Neural progenitor cell (in vitro differentiated cells): ENCODE results near the gene TMEM100.

Experiments
- EZH2 ChIP-seq: fragments of 200-600 bp; sonication (generic); IDR thresholded peaks from 2 replicates; pipeline ENCODE4 v1.6.1; 2017; ENCODE audit warnings: antibody characterized with exemption, mild to moderate bottlenecking, moderate library complexity
- TF ChIP-seq, protein P1 (sequence below): fragments of 200-600 bp; sonication (generic); IDR thresholded peaks from 2 replicates; pipeline ENCODE4 v1.5.1; 2017; ENCODE audit warnings: antibody characterized with exemption, mild to moderate bottlenecking

DNA sequence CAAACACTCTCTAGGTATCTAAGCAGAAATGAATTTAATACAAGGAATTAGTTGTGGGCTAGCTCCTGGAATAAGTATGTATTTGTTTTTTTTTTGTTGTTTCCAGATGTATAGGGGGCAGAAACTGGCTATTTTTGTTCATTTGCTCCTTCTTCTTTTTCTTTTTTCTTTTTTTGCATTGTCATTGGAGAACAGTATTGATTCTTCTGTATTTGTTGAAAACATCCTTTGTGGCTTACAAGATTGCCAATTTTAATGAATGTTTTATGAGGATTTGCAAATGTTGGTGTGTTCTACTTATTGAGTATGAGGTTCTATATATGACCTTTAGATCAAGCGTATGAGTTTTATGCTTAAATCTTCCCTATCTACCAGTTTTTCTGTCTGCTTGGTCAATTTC lies 22.6 kb upstream of the TMEM100 start:
- TF ChIP-seq, protein P1, sequence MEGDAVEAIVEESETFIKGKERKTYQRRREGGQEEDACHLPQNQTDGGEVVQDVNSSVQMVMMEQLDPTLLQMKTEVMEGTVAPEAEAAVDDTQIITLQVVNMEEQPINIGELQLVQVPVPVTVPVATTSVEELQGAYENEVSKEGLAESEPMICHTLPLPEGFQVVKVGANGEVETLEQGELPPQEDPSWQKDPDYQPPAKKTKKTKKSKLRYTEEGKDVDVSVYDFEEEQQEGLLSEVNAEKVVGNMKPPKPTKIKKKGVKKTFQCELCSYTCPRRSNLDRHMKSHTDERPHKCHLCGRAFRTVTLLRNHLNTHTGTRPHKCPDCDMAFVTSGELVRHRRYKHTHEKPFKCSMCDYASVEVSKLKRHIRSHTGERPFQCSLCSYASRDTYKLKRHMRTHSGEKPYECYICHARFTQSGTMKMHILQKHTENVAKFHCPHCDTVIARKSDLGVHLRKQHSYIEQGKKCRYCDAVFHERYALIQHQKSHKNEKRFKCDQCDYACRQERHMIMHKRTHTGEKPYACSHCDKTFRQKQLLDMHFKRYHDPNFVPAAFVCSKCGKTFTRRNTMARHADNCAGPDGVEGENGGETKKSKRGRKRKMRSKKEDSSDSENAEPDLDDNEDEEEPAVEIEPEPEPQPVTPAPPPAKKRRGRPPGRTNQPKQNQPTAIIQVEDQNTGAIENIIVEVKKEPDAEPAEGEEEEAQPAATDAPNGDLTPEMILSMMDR: no peak
- no peak for TF ChIP-seq EZH2
